Effector memory CD8-positive, alpha-beta T cell (primary cell): ENCODE data around the gene CCIN.
A peak's percentile ranks its signal among the peaks of the same experiment; 100 is the strongest.
"Not testable (repeated sequence)": the region's sequence is repeated elsewhere in the genome, so short reads cannot be mapped to it uniquely, and the experiment has no call there.

Experiments used
- ATAC-seq: fragments of 150-1000 bp; cut with Tn5 transposase; replicated peaks from 2 replicates; pipeline ENCODE4 v1.10.0; 2021; ENCODE audit warnings: mild to moderate bottlenecking, moderate library complexity
- DNase-seq, 3 experiments: peaks; one replicate each; pipeline ENCODE4 v3.0.0; 2021
- H3K27ac Mint-ChIP-seq, 2 donors: one replicate each; pipeline ENCODE4 v1.8.0; 2022; ENCODE audit warnings: mild to moderate bottlenecking in 2 of 2, mixed read lengths in 2 of 2, moderate library complexity in 2 of 2
- H3K27me3 Mint-ChIP-seq, 2 donors: one replicate each; pipeline ENCODE4 v1.8.0; 2022; ENCODE audit warnings: mixed read lengths in 2 of 2
- H3K36me3 Mint-ChIP-seq: one replicate; pipeline ENCODE4 v1.8.0; 2022; ENCODE audit warnings: mild to moderate bottlenecking, moderate library complexity, mixed read lengths; ENCODE audit not compliant: insufficient read depth
- H3K4me1 Mint-ChIP-seq, 2 donors: one replicate each; pipeline ENCODE4 v1.8.0; 2022; ENCODE audit warnings: low read depth in 2 of 2, mixed read lengths in 2 of 2
- H3K4me3 Mint-ChIP-seq, 2 donors: one replicate each; pipeline ENCODE4 v1.8.0; 2022; ENCODE audit warnings: mild to moderate bottlenecking in 2 of 2, mixed read lengths in 2 of 2, moderate library complexity in 2 of 2
- H3K9me3 Mint-ChIP-seq, 2 donors: one replicate each; pipeline ENCODE4 v1.8.0; 2022; ENCODE audit warnings: mixed read lengths in 2 of 2

The CCIN gene

GRCh38 chr9:36170531-36170930 is 1.3 kb downstream of the CCIN start:
- no peak for ATAC-seq
- DNase-seq, result no peak
- Mint-ChIP-seq H3K27ac (no peak overlapping the region), H3K4me3 (no peak overlapping the region), H3K4me1 (peaks cover 0 to 3% of the 10 kb centered on the region in 2 donors), H3K9me3 (no peaks in the 10 kb centered on the region), H3K27me3 (peaks cover 0 to 25% of the 10 kb centered on the region in 2 donors), H3K36me3 (peaks cover 8% of the 10 kb centered on the region)

DNA sequence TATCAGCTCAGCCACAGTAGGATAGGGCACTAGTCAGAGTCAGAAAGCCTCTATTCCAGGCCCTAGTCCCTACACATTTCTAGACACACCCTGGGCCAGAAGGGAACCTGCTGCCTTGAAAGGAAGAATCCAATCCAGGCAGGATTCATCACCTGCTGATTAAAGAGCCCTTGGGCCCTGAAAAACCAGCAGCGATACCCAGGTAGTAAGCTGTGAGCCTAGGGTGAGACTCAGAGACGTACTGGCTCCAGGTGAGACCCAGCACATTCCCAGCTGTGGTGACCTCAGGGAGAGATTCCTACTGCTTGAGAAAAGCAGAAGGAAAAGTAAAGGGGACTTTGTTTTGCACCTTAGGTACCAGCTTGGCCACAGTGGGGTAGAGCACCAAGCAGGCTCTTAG is 4.7 kb downstream of the CCIN start:
- ATAC-seq (no peak), DNase-seq (no peak)
- Mint-ChIP-seq H3K4me3 (no peak overlapping the region), H3K27me3 (peaks cover 0 to 25% of the 10 kb centered on the region in 2 donors), H3K4me1 (no peaks in the 10 kb centered on the region), H3K9me3 (no peaks in the 10 kb centered on the region), H3K36me3 (no peaks in the 10 kb centered on the region), H3K27ac (no peak overlapping the region)

GRCh38 chr9:36174271-36174670 is 5.1 kb downstream of the CCIN start:
- ATAC-seq (no peak), DNase-seq (no peak)
- Mint-ChIP-seq H3K27ac (peak overlapping the region in 1 of 2 donors; percentile 47), H3K4me1 (no peaks in the 10 kb centered on the region), H3K36me3 (no peaks in the 10 kb centered on the region), H3K27me3 (peaks cover 0 to 25% of the 10 kb centered on the region in 2 donors), H3K4me3 (no peak overlapping the region), H3K9me3 (no peaks in the 10 kb centered on the region)

GRCh38 chr9:36174731-36175130 is 5.5 kb downstream of the CCIN start:
- H3K27me3 Mint-ChIP-seq, result peaks cover 0 to 25% of the 10 kb centered on the region in 2 donors
- no peaks in the 10 kb centered on the region for H3K4me1 Mint-ChIP-seq
- peak overlapping the region in 1 of 2 donors; percentile 47 for H3K27ac Mint-ChIP-seq
- H3K36me3 Mint-ChIP-seq, result no peaks in the 10 kb centered on the region
- ATAC-seq (no peak), DNase-seq (no peak)
- H3K4me3 Mint-ChIP-seq, result no peak overlapping the region
- no peaks in the 10 kb centered on the region for H3K9me3 Mint-ChIP-seq

GRCh38 chr9:36175209-36175608 is 6.0 kb downstream of the CCIN start:
- not testable (repeated sequence) for ATAC-seq, H3K9me3 Mint-ChIP-seq, H3K4me1 Mint-ChIP-seq, H3K36me3 Mint-ChIP-seq, H3K4me3 Mint-ChIP-seq, DNase-seq
- H3K27ac Mint-ChIP-seq, result peak overlapping the region in 1 of 2 donors; percentile 47
- H3K27me3 Mint-ChIP-seq, result peaks cover under 1 to 25% of the 10 kb centered on the region in 2 donors

DNA sequence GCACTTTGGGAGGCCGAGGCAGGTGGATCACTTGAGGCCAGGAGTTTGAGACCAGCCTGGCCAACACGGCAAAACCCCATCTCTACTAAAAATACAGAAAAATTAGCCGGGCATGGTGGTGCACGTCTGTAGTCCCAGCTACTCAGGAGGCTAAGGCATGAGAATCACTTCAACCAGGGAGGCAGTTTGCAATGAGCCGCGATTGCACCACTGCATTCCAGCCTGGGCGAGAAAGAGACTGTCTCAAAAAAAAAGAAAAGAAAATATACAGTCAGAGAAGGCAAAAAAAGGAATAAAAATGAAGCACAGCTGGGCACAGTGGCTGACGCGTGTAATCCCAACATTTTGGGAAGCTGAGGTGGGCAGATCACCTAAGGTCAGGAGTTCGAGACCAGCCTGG is 7.3 kb downstream of the CCIN start:
- H3K4me3 Mint-ChIP-seq, H3K27ac Mint-ChIP-seq, ATAC-seq, DNase-seq, H3K36me3 Mint-ChIP-seq, H3K4me1 Mint-ChIP-seq, H3K9me3 Mint-ChIP-seq: not testable (repeated sequence)
- H3K27me3 Mint-ChIP-seq, result peaks cover 10 to 20% of the 10 kb centered on the region in 2 donors

DNA sequence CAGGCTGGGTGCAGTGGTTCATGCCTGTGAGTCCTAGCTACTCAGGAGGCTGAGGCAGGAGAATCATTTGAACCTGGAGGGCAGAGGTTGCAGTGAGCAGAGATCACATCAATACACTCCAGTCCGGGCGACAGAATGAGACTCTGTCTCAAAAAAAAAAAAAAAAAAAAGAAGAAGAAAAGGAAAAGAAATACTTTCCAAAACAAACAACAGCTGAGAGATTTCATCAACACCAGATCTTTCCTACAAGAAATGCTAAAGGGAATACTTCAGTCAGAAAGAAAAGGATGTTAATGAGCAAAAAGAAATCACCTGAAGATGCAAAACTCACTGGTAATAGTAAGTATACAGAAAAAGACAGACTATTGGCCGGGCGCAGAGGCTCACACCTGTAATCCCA is 8.4 kb downstream of the CCIN start:
- H3K36me3 Mint-ChIP-seq, result no peaks in the 10 kb centered on the region
- H3K4me1 Mint-ChIP-seq, result no peaks in the 10 kb centered on the region
- H3K4me3 Mint-ChIP-seq, result no peak overlapping the region
- peaks cover 10 to 16% of the 10 kb centered on the region in 2 donors for H3K27me3 Mint-ChIP-seq
- no peaks in the 10 kb centered on the region for H3K9me3 Mint-ChIP-seq
- no peak for ATAC-seq
- H3K27ac Mint-ChIP-seq, result no peak overlapping the region
- DNase-seq, result no peak

DNA sequence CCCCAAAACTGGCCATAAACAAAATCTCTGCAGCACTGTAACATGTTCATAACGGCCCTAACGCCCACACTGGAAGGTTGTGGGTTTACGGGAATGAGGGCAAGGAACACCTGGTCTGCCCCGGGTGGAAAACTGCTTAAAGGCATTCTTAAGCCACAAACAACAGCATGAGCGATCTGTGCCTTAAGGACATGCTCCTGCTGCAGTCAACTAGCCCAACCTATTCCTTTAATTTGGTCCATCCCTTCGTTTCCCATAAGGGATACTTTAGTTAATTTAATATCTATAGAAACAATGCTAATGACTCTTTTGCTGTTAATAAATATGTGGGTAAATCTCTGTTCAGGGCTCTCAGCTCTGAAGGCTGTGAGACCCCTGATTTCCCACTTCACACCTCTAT is 11.1 kb downstream of the CCIN start:
- DNase-seq, H3K4me1 Mint-ChIP-seq, H3K4me3 Mint-ChIP-seq, ATAC-seq, H3K9me3 Mint-ChIP-seq, H3K36me3 Mint-ChIP-seq, H3K27ac Mint-ChIP-seq, H3K27me3 Mint-ChIP-seq: not testable (repeated sequence)

DNA sequence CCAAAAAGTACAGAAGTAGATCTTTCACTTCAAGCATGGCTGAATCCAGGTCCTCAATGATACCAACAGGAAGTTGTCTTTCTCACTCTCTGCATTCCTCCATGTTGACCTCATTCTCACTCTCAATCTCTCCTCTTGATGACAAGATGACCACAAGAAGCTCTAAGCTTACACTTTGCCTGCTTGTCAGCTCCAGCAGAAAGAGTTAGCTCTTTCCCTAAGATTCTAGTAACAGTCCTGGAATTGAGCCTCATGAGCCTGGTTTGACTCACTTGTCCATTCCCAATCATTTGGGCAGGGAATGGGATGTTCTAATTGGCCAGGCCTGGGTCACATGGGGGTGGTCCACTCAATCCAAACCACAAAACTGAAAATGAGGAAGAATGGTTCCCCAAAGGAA is 18.2 kb downstream of the CCIN start:
- Mint-ChIP-seq H3K9me3 (no peaks in the 10 kb centered on the region), H3K36me3 (peaks cover 5% of the 10 kb centered on the region), H3K27me3 (no peaks in the 10 kb centered on the region), H3K4me1 (peaks cover 17 to 23% of the 10 kb centered on the region in 2 donors), H3K4me3 (no peak overlapping the region), H3K27ac (peak overlapping the region in 1 of 2 donors; percentile 21)
- DNase-seq (no peak), ATAC-seq (no peak)

DNA sequence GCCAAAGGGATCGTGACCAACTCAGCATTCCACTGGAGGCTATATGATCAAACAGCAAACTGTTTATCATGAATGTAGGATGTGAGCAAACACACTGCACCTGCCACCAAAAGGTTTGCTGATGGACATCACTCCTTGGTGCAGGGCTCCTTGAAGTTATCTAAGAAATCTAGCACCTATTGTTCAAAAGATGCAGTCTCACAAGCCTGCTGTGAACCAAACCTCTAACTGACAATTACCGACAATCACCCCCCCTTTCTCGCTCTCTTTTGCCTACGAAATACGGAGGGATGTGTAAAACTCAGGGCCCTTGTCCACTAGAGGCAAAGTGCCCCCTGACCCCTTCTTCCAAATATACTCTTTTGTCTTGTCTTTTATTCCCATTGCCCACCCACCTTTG is 19.0 kb downstream of the CCIN start:
- DNase-seq (no peak), ATAC-seq (no peak)
- no peak overlapping the region for H3K4me3 Mint-ChIP-seq
- no peaks in the 10 kb centered on the region for H3K9me3 Mint-ChIP-seq
- peaks cover 23 to 29% of the 10 kb centered on the region in 2 donors for H3K4me1 Mint-ChIP-seq
- H3K27ac Mint-ChIP-seq, result no peak overlapping the region
- peaks cover 5% of the 10 kb centered on the region for H3K36me3 Mint-ChIP-seq
- H3K27me3 Mint-ChIP-seq, result no peaks in the 10 kb centered on the region

GRCh38 chr9:36189976-36190375 is 20.8 kb downstream of the CCIN start:
- peaks cover 41 to 46% of the 10 kb centered on the region in 2 donors for H3K4me1 Mint-ChIP-seq
- peaks cover 10% of the 10 kb centered on the region for H3K36me3 Mint-ChIP-seq
- no peaks in the 10 kb centered on the region for H3K9me3 Mint-ChIP-seq
- ATAC-seq (no peak), DNase-seq (no peak)
- H3K4me3 Mint-ChIP-seq, result peak overlapping the region; percentile 85 to 93
- H3K27me3 Mint-ChIP-seq, result no peaks in the 10 kb centered on the region
- peak overlapping the region; percentile 83 to 87 for H3K27ac Mint-ChIP-seq

- DNase-seq, result peak; percentile 89 to 92 (median 91)
- Mint-ChIP-seq H3K4me1 (peaks cover 47 to 48% of the 10 kb centered on the region in 2 donors), H3K27ac (peak within 1 kb of the TSS; percentile 83 to 87), H3K4me3 (peak within 1 kb of the TSS; percentile 85 to 93), H3K9me3 (no peaks in the 10 kb centered on the region), H3K36me3 (peaks cover 17% of the 10 kb centered on the region), H3K27me3 (no peaks in the 10 kb centered on the region)
- ATAC-seq, result peak; percentile 95
Measured at GRCh38 chr9:36190388-36191289, 21.5 kb downstream of the CCIN start, which contains the start of gene CLTA. Gene CLTA, plus strand, starts transcription at chr9:36190921. Its CDS starts 136 bp downstream, at chr9:36191057.

- Mint-ChIP-seq H3K4me1 (peaks cover 47 to 48% of the 10 kb centered on the region in 2 donors), H3K36me3 (peaks cover 19% of the 10 kb centered on the region), H3K27me3 (no peaks in the 10 kb centered on the region), H3K9me3 (no peaks in the 10 kb centered on the region), H3K4me3 (peak overlapping the region; percentile 85 to 93), H3K27ac (peak overlapping the region; percentile 83 to 87)
- ATAC-seq (peak; percentile 26), DNase-seq (peak; percentile 25 to 35 (median 31))
Measured at GRCh38 chr9:36191290-36191645, 22.1 kb downstream of the CCIN start.

GRCh38 chr9:36191686-36192085 is 22.5 kb downstream of the CCIN start:
- Mint-ChIP-seq H3K36me3 (peaks cover 23% of the 10 kb centered on the region), H3K4me1 (peaks cover 47 to 48% of the 10 kb centered on the region in 2 donors), H3K9me3 (no peaks in the 10 kb centered on the region), H3K4me3 (peak overlapping the region; percentile 85 to 93), H3K27ac (peak overlapping the region; percentile 83 to 87), H3K27me3 (no peaks in the 10 kb centered on the region)
- ATAC-seq (no peak), DNase-seq (no peak)
